ENCODE data around the gene SIRT3.

The SIRT3 gene

GRCh38 chr11:235997-236773 lies at the start of gene SIRT3:
Gene SIRT3 (minus strand): TSS chr11:236342. CDS start chr11:236328, 14 bp downstream.
- Mint-ChIP-seq H3K27ac (peak within 1 kb of the TSS; percentile 96), H3K36me3 (ENCODE audit: low read depth) (peaks cover 47% of the 10 kb centered on the region), H3K27me3 (no peaks in the 10 kb centered on the region), H3K4me3 (peak within 1 kb of the TSS; percentile 95), H3K9me3 (no peaks in the 10 kb centered on the region), H3K4me1 (ENCODE audit: low read depth) (peaks cover 19% of the 10 kb centered on the region)
- intact Hi-C loops (cut with micrococcal nuclease) = loop anchor here (1.0 kb wide), 2 partner anchors 28 to 32 kb away; no protein-coding TSS in a partner anchor

GRCh38 chr11:285894-286220 lies 49.7 kb upstream of the SIRT3 start:
- Mint-ChIP-seq H3K27me3 (peaks cover 87% of the 10 kb centered on the region), H3K9me3 (no peaks in the 10 kb centered on the region), H3K36me3 (ENCODE audit: low read depth) (no peaks in the 10 kb centered on the region), H3K27ac (no peak overlapping the region), H3K4me1 (ENCODE audit: low read depth) (peaks cover 42% of the 10 kb centered on the region), H3K4me3 (no peak overlapping the region)
- intact Hi-C loops (cut with micrococcal nuclease) = no loop called here

- Mint-ChIP-seq H3K4me1 (ENCODE audit: low read depth) (peaks cover 45% of the 10 kb centered on the region), H3K36me3 (ENCODE audit: low read depth) (no peaks in the 10 kb centered on the region), H3K4me3 (no peak overlapping the region), H3K27me3 (peaks cover 91% of the 10 kb centered on the region), H3K9me3 (no peaks in the 10 kb centered on the region), H3K27ac (no peak overlapping the region)
- intact Hi-C loops (cut with micrococcal nuclease) = no loop called here
Observed at GRCh38 chr11:285021-285893, 49.1 kb upstream of the SIRT3 start.

- H3K4me1 Mint-ChIP-seq (ENCODE audit: low read depth) = peaks cover 42% of the 10 kb centered on the region
- no peak overlapping the region for H3K4me3 Mint-ChIP-seq
- no peaks in the 10 kb centered on the region for H3K9me3 Mint-ChIP-seq
- no peaks in the 10 kb centered on the region for H3K36me3 Mint-ChIP-seq (ENCODE audit: low read depth)
- peaks cover 90% of the 10 kb centered on the region for H3K27me3 Mint-ChIP-seq
- intact Hi-C loops (cut with micrococcal nuclease) = no loop called here
- H3K27ac Mint-ChIP-seq = no peak overlapping the region
Observed at GRCh38 chr11:284105-285020, 48.2 kb upstream of the SIRT3 start.

- Mint-ChIP-seq H3K9me3 (no peaks in the 10 kb centered on the region), H3K36me3 (ENCODE audit: low read depth) (no peaks in the 10 kb centered on the region), H3K27ac (no peak overlapping the region), H3K4me1 (ENCODE audit: low read depth) (peaks cover 47% of the 10 kb centered on the region), H3K4me3 (no peak overlapping the region), H3K27me3 (peaks cover 97% of the 10 kb centered on the region)
- intact Hi-C loops (cut with micrococcal nuclease) = no loop called here
Observed at GRCh38 chr11:283405-284104, 47.4 kb upstream of the SIRT3 start.

GRCh38 chr11:282630-283360 lies 46.7 kb upstream of the SIRT3 start:
- Mint-ChIP-seq H3K27ac (no peak overlapping the region), H3K36me3 (ENCODE audit: low read depth) (no peaks in the 10 kb centered on the region), H3K4me1 (ENCODE audit: low read depth) (peaks cover 48% of the 10 kb centered on the region), H3K27me3 (peaks cover 97% of the 10 kb centered on the region), H3K9me3 (no peaks in the 10 kb centered on the region), H3K4me3 (no peak overlapping the region)
- intact Hi-C loops (cut with micrococcal nuclease) = no loop called here

- intact Hi-C loops (cut with micrococcal nuclease) = no loop called here
- Mint-ChIP-seq H3K36me3 (ENCODE audit: low read depth) (no peaks in the 10 kb centered on the region), H3K27me3 (peaks cover 95% of the 10 kb centered on the region), H3K27ac (no peak overlapping the region), H3K4me3 (no peak overlapping the region), H3K9me3 (no peaks in the 10 kb centered on the region), H3K4me1 (ENCODE audit: low read depth) (peaks cover 50% of the 10 kb centered on the region)
Observed at GRCh38 chr11:282171-282570, 46.0 kb upstream of the SIRT3 start.

GRCh38 chr11:281486-282161 lies 45.5 kb upstream of the SIRT3 start:
- no peaks in the 10 kb centered on the region for H3K9me3 Mint-ChIP-seq
- H3K27me3 Mint-ChIP-seq = peaks cover 94% of the 10 kb centered on the region
- intact Hi-C loops (cut with micrococcal nuclease) = no loop called here
- H3K4me1 Mint-ChIP-seq (ENCODE audit: low read depth) = peaks cover 50% of the 10 kb centered on the region
- H3K36me3 Mint-ChIP-seq (ENCODE audit: low read depth) = no peaks in the 10 kb centered on the region
- H3K4me3 Mint-ChIP-seq = peak overlapping the region; percentile 41
- H3K27ac Mint-ChIP-seq = no peak overlapping the region

GRCh38 chr11:280706-281485 lies 44.8 kb upstream of the SIRT3 start:
- Mint-ChIP-seq H3K27me3 (peaks cover 94% of the 10 kb centered on the region), H3K9me3 (no peaks in the 10 kb centered on the region), H3K4me1 (ENCODE audit: low read depth) (peaks cover 50% of the 10 kb centered on the region), H3K27ac (no peak overlapping the region), H3K36me3 (ENCODE audit: low read depth) (no peaks in the 10 kb centered on the region), H3K4me3 (peak overlapping the region; percentile 41)
- intact Hi-C loops (cut with micrococcal nuclease) = no loop called here

- intact Hi-C loops (cut with micrococcal nuclease) = no loop called here
- Mint-ChIP-seq H3K36me3 (ENCODE audit: low read depth) (no peaks in the 10 kb centered on the region), H3K4me3 (peak overlapping the region; percentile 59), H3K27ac (no peak overlapping the region), H3K9me3 (no peaks in the 10 kb centered on the region), H3K4me1 (ENCODE audit: low read depth) (peaks cover 54% of the 10 kb centered on the region), H3K27me3 (peaks cover 88% of the 10 kb centered on the region)
Observed at GRCh38 chr11:279966-280705, 44.0 kb upstream of the SIRT3 start.

Data from dendritic cell treated with granulocyte-macrophage colony-stimulating factor and Interleukin-4, amounts not matched to agents 40 ng/mL and 50 ng/mL, for 4 days (primary cell).